Neural progenitor cell (in vitro differentiated cells): ENCODE data around the gene TLNRD1. TPM values are rescaled to one million over a fixed set of nuclear protein-coding genes. Genes with fewer than 3 reads are reported as not detected.

ENCODE experiments used
- DNase-seq: peaks from one replicate; pipeline ENCODE4 v3.0.0-alpha.2; 2016; ENCODE audit warnings: low spot score
- H2AFZ ChIP-seq: fragments of 200-600 bp; sonication (generic); replicated peaks from 2 replicates; pipeline ENCODE4 v1.6.1; 2016; ENCODE audit warnings: antibody characterized with exemption
- H3F3A ChIP-seq: fragments of 200-600 bp; sonication (generic); 2 replicates; pipeline ENCODE4 v1.6.1; 2016; ENCODE audit warnings: antibody characterized with exemption, low read depth
- H3K27ac ChIP-seq: fragments of 200-600 bp; sonication (generic); 2 replicates; pipeline ENCODE4 v1.5.1; 2016; ENCODE audit warnings: mild to moderate bottlenecking
- H3K27me3 ChIP-seq: fragments of 200-600 bp; sonication (generic); 2 replicates; pipeline ENCODE4 v1.6.1; 2016; ENCODE audit warnings: mild to moderate bottlenecking, moderate library complexity
- H3K36me3 ChIP-seq: fragments of 200-600 bp; sonication (generic); 2 replicates; pipeline ENCODE4 v1.5.1; 2016
- H3K4me1 ChIP-seq: fragments of 200-600 bp; sonication (generic); 2 replicates; pipeline ENCODE4 v1.6.1; 2016; ENCODE audit warnings: mixed run types
- H3K4me2 ChIP-seq: fragments of 200-600 bp; sonication (generic); 2 replicates; pipeline ENCODE4 v1.6.1; 2016
- H3K4me3 ChIP-seq: fragments of 200-600 bp; sonication (generic); 2 replicates; pipeline ENCODE4 v1.5.1; 2016
- H3K79me2 ChIP-seq: fragments of 200-600 bp; sonication (generic); 2 replicates; pipeline ENCODE4 v1.6.1; 2016; ENCODE audit warnings: low read depth
- H3K9ac ChIP-seq: fragments of 200-600 bp; sonication (generic); 2 replicates; pipeline ENCODE4 v1.6.1; 2016
- H3K9me3 ChIP-seq: fragments of 200-600 bp; sonication (generic); 2 replicates; pipeline ENCODE4 v1.5.1; 2016; ENCODE audit warnings: low read depth
- H4K20me1 ChIP-seq: fragments of 200-600 bp; sonication (generic); 2 replicates; pipeline ENCODE4 v1.6.1; 2016; ENCODE audit warnings: low read depth
- H3K27ac Mint-ChIP-seq: 3 replicates; pipeline ENCODE4 v1.8.0; 2021; ENCODE audit warnings: mixed read lengths
- H3K27me3 Mint-ChIP-seq: 2 replicates; pipeline ENCODE4 v1.8.0; 2022; ENCODE audit warnings: low read depth, mild to moderate bottlenecking, inconsistent platforms, moderate library complexity, mixed read lengths; ENCODE audit not compliant: insufficient read depth
- H3K36me3 Mint-ChIP-seq: 3 replicates; pipeline ENCODE4 v1.8.0; 2021; ENCODE audit warnings: mixed read lengths
- H3K4me1 Mint-ChIP-seq: 3 replicates; pipeline ENCODE4 v1.8.0; 2021; ENCODE audit warnings: mixed read lengths
- H3K4me3 Mint-ChIP-seq: 3 replicates; pipeline ENCODE4 v1.8.0; 2021; ENCODE audit warnings: mild to moderate bottlenecking, moderate library complexity, mixed read lengths
- H3K9me3 Mint-ChIP-seq: 3 replicates; pipeline ENCODE4 v1.8.0; 2020; ENCODE audit warnings: mixed read lengths
- CTCF ChIP-seq: fragments of 200-600 bp; sonication (generic); IDR thresholded peaks from 2 replicates; pipeline ENCODE4 v1.5.1; 2017; ENCODE audit warnings: antibody characterized with exemption, mild to moderate bottlenecking
- EZH2 ChIP-seq: fragments of 200-600 bp; sonication (generic); IDR thresholded peaks from 2 replicates; pipeline ENCODE4 v1.6.1; 2017; ENCODE audit warnings: antibody characterized with exemption, mild to moderate bottlenecking, moderate library complexity
- EZH2phosphoT487 ChIP-seq: fragments of 200-600 bp; sonication (generic); IDR thresholded peaks from 2 replicates; pipeline ENCODE4 v1.6.1; 2017; ENCODE audit warnings: antibody characterized with exemption
- total RNA-seq: library from RNA; depleted of rRNA; stranded (reverse); fragments of >200 nt; gene quantifications from 2 replicates; pipeline ENCODE4 v1.2.3, GENCODE V29; 2015; ENCODE audit warnings: low replicate concordance

Gene TLNRD1
- total RNA-seq, 1 donor from 2014 or later: 7.3 TPM

- TF ChIP-seq CTCF: peak; percentile 64
- TF ChIP-seq EZH2: no peak
- no peak for TF ChIP-seq EZH2phosphoT487
- Mint-ChIP-seq H3K4me1 (peaks cover 10% of the 10 kb centered on the region), H3K9me3 (peaks cover 5% of the 10 kb centered on the region), H3K36me3 (peaks cover 2% of the 10 kb centered on the region), H3K27me3 (peaks cover 2% of the 10 kb centered on the region), H3K27ac (no peak overlapping the region), H3K4me3 (peak overlapping the region; percentile 19)
- Histone ChIP-seq H3K36me3 (no peaks in the 10 kb centered on the region), H3K79me2 (no peaks in the 10 kb centered on the region), H2AFZ (no peak overlapping the region), H3K9ac (no peak overlapping the region), H3K9me3 (no peaks in the 10 kb centered on the region), H3K4me3 (no peak overlapping the region), H3K4me1 (peaks cover 6% of the 10 kb centered on the region), H3K4me2 (no peak overlapping the region), H3K27me3 (peaks cover 10% of the 10 kb centered on the region), H3K27ac (no peak overlapping the region), H3F3A (peaks cover 10% of the 10 kb centered on the region), H4K20me1 (no peaks in the 10 kb centered on the region)
- peak; percentile 34 for DNase-seq
Observed at GRCh38 chr15:80996247-80996646, 4.5 kb upstream of the TLNRD1 start.

GRCh38 chr15:80997692-80998091 lies 3.0 kb upstream of the TLNRD1 start:
- no peak for TF ChIP-seq CTCF
- no peak for TF ChIP-seq EZH2
- TF ChIP-seq EZH2phosphoT487: no peak
- peaks cover 10% of the 10 kb centered on the region for H3K4me1 Mint-ChIP-seq
- Histone ChIP-seq H3K4me3 (no peak overlapping the region), H3K36me3 (no peaks in the 10 kb centered on the region), H3K4me1 (peaks cover 6% of the 10 kb centered on the region), H3K9ac (no peak overlapping the region), H3K79me2 (peaks cover 8% of the 10 kb centered on the region), H3K27me3 (peaks cover 21% of the 10 kb centered on the region), H3K4me2 (no peak overlapping the region), H2AFZ (no peak overlapping the region), H3K9me3 (no peaks in the 10 kb centered on the region), H3K27ac (no peak overlapping the region), H4K20me1 (peaks cover 11% of the 10 kb centered on the region), H3F3A (peaks cover 10% of the 10 kb centered on the region)
- H3K36me3 Mint-ChIP-seq: peaks cover 2% of the 10 kb centered on the region
- H3K27ac Mint-ChIP-seq: no peak overlapping the region
- no peak for DNase-seq
- no peak overlapping the region for H3K4me3 Mint-ChIP-seq
- H3K27me3 Mint-ChIP-seq: peaks cover 2% of the 10 kb centered on the region
- H3K9me3 Mint-ChIP-seq: peaks cover 5% of the 10 kb centered on the region

- H3K4me3 ChIP-seq: no peak overlapping the region
- peaks cover 3% of the 10 kb centered on the region for H3K36me3 Mint-ChIP-seq
- no peak overlapping the region for H3K4me2 ChIP-seq
- no peak overlapping the region for H3K27ac ChIP-seq
- H3K4me1 Mint-ChIP-seq: peaks cover 10% of the 10 kb centered on the region
- no peaks in the 10 kb centered on the region for H3K9me3 ChIP-seq
- no peak for TF ChIP-seq EZH2phosphoT487
- no peak for TF ChIP-seq CTCF
- TF ChIP-seq EZH2: no peak
- no peak overlapping the region for H3K9ac ChIP-seq
- H3K4me3 Mint-ChIP-seq: peak overlapping the region; percentile 2
- peaks cover 27% of the 10 kb centered on the region for H3K27me3 ChIP-seq
- peaks cover 5% of the 10 kb centered on the region for H3K9me3 Mint-ChIP-seq
- H3K27me3 Mint-ChIP-seq: peaks cover 2% of the 10 kb centered on the region
- peaks cover 16% of the 10 kb centered on the region for H4K20me1 ChIP-seq
- H2AFZ ChIP-seq: no peak overlapping the region
- H3F3A ChIP-seq: peaks cover 10% of the 10 kb centered on the region
- H3K36me3 ChIP-seq: no peaks in the 10 kb centered on the region
- H3K79me2 ChIP-seq: peaks cover 14% of the 10 kb centered on the region
- no peak overlapping the region for H3K27ac Mint-ChIP-seq
- DNase-seq: no peak
- H3K4me1 ChIP-seq: peaks cover 6% of the 10 kb centered on the region
Observed at GRCh38 chr15:80998251-80998650, 2.5 kb upstream of the TLNRD1 start.
